Activated naive CD8-positive, alpha-beta T cell (primary cell): Measurements from ENCODE around the gene HAUS8.

Experiments
- H3K27ac Mint-ChIP-seq: one replicate; pipeline ENCODE4 v1.8.0; 2021; ENCODE audit warnings: mixed read lengths
- H3K27me3 Mint-ChIP-seq: one replicate; pipeline ENCODE4 v1.8.0; 2021; ENCODE audit warnings: mixed read lengths
- H3K36me3 Mint-ChIP-seq: one replicate; pipeline ENCODE4 v1.8.0; 2021; ENCODE audit warnings: mixed read lengths
- H3K4me1 Mint-ChIP-seq: one replicate; pipeline ENCODE4 v1.8.0; 2021; ENCODE audit warnings: low read depth, mixed read lengths
- H3K4me3 Mint-ChIP-seq: one replicate; pipeline ENCODE4 v1.8.0; 2021; ENCODE audit warnings: mild to moderate bottlenecking, mixed read lengths
- H3K9me3 Mint-ChIP-seq: one replicate; pipeline ENCODE4 v1.8.0; 2021; ENCODE audit warnings: low read depth, mixed read lengths

Gene HAUS8

DNA sequence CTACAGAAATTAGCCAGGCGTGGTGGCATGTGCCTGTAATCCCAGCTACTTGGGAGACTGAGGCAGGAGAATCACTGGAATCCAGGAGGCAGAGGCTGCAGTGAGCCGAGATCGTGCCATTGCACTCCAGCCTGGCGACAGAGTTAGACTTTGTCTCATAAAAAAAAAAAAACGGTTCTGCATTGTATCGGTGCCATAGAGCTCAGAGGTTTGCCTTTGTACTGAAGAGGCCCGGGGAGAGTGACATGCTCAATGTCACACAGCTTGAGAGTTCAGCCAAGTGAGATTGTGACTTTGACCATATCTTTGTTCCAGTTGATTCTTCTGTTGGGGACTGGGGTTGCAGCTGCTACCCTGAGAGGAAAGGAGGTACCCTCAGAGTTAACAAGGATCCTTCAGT is 4.3 kb downstream of the HAUS8 start:
- Mint-ChIP-seq H3K27ac (no peak overlapping the region), H3K9me3 (no peaks in the 10 kb centered on the region), H3K4me1 (peaks cover 33% of the 10 kb centered on the region), H3K4me3 (no peak overlapping the region), H3K27me3 (no peaks in the 10 kb centered on the region), H3K36me3 (peaks cover 4% of the 10 kb centered on the region)

DNA sequence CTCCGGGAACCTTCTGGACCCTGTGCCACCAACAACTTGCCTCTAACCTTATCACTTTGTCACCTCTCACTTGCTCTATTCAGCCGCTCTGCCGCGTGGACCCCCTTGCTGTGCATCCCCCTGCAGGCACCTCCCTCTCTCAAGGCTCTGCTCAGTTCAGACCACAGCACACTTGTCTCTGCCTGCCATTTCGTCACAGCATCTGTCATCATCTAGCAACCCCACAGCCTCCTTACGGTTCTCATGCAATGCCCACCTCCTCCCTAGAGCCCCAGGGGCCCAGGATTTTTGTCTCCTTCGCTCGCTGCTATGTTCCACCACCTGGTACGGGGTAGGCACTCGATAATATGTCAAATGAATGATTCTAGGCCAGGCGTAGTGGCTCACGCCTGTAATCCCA is 4.8 kb downstream of the HAUS8 start:
- Mint-ChIP-seq H3K4me1 (peaks cover 33% of the 10 kb centered on the region), H3K4me3 (no peak overlapping the region), H3K27me3 (no peaks in the 10 kb centered on the region), H3K36me3 (peaks cover 4% of the 10 kb centered on the region), H3K9me3 (no peaks in the 10 kb centered on the region), H3K27ac (no peak overlapping the region)

DNA sequence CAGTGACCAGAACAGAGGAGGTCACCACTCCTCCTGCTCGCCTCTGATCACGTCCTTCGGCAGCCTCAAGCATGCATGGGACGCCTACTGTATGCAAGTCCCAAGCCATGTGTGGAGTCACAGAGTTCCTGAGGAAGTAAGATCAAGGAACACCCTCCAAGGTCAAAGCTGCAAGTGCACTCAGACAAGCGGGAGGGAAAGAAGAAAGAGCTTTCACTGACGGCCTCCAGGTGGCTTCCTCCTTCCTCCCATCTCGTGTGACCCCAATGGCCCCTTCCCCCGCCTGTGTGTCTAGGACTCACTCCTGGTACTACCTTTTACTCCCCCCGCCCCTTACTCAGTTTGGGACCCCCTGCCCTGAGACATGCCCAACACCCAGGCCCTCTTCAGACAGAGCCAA is 6.1 kb downstream of the HAUS8 start:
- Mint-ChIP-seq H3K4me1 (peaks cover 38% of the 10 kb centered on the region), H3K36me3 (peaks cover 6% of the 10 kb centered on the region), H3K27me3 (no peaks in the 10 kb centered on the region), H3K9me3 (no peaks in the 10 kb centered on the region), H3K27ac (no peak overlapping the region), H3K4me3 (no peak overlapping the region)

DNA sequence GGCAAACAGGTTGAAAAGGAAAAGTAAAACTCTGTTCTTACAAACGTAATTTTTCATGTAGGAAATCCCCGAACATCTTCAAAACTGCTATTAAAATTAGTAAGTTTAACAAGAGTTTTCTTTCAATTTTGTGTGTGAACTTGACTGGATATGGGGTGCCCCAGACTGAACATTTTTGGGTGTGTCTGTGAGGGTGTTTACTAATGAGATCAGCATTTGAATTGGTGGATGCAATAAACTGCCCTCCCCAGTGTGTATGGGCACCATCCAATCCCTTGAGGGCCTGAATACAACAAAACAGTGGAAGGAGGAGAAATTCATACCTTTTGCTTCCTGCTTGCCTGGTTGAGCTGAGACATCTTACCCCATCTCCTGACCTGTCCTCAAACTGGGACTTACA is 11.8 kb downstream of the HAUS8 start:
- no peaks in the 10 kb centered on the region for H3K9me3 Mint-ChIP-seq
- H3K4me3 Mint-ChIP-seq = no peak overlapping the region
- no peak overlapping the region for H3K27ac Mint-ChIP-seq
- H3K36me3 Mint-ChIP-seq = peaks cover 21% of the 10 kb centered on the region
- H3K27me3 Mint-ChIP-seq = no peaks in the 10 kb centered on the region
- peaks cover 31% of the 10 kb centered on the region for H3K4me1 Mint-ChIP-seq

GRCh38 chr19:17061691-17062090 is 13.6 kb downstream of the HAUS8 start:
- H3K27me3 Mint-ChIP-seq = no peaks in the 10 kb centered on the region
- H3K4me1 Mint-ChIP-seq = peaks cover 23% of the 10 kb centered on the region
- H3K9me3 Mint-ChIP-seq = no peaks in the 10 kb centered on the region
- H3K4me3 Mint-ChIP-seq = no peak overlapping the region
- H3K27ac Mint-ChIP-seq = no peak overlapping the region
- H3K36me3 Mint-ChIP-seq = peaks cover 24% of the 10 kb centered on the region

DNA sequence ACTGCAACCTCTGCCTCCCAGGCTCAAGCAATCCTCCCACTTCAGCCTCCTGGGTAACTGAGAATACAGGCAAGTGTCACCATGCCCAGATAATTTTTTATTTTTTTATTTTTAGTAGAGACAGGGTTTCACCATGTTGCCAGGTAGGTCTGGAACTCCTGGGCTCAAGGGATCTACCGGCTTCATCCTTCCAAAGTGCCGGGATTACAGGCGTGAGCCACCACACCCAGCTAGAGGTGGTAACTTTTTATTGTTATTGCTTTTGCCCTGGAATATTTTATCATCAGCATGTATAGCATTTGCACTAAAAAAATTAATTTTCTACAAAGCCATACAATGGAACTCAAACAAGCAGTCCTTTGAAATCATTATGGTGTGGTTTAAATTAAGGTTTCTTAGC is 14.0 kb downstream of the HAUS8 start:
- Mint-ChIP-seq H3K4me3 (no peak overlapping the region), H3K36me3 (peaks cover 26% of the 10 kb centered on the region), H3K4me1 (peaks cover 22% of the 10 kb centered on the region), H3K27me3 (no peaks in the 10 kb centered on the region), H3K9me3 (no peaks in the 10 kb centered on the region), H3K27ac (no peak overlapping the region)

GRCh38 chr19:17060802-17061201 is 14.4 kb downstream of the HAUS8 start:
- Mint-ChIP-seq H3K27me3 (no peaks in the 10 kb centered on the region), H3K4me1 (peaks cover 22% of the 10 kb centered on the region), H3K36me3 (peaks cover 27% of the 10 kb centered on the region)

GRCh38 chr19:17058236-17058635 is 17.0 kb downstream of the HAUS8 start:
- Mint-ChIP-seq H3K9me3 (no peaks in the 10 kb centered on the region), H3K4me3 (no peak overlapping the region), H3K27ac (no peak overlapping the region), H3K27me3 (no peaks in the 10 kb centered on the region), H3K4me1 (peaks cover 2% of the 10 kb centered on the region), H3K36me3 (peaks cover 25% of the 10 kb centered on the region)

More at GRCh38 chr19:17060802-17061201, 14.4 kb downstream of the HAUS8 start:
- no peaks in the 10 kb centered on the region for H3K9me3 Mint-ChIP-seq
- no peak overlapping the region for H3K4me3 Mint-ChIP-seq
- H3K27ac Mint-ChIP-seq = no peak overlapping the region

- Mint-ChIP-seq H3K27me3 (no peaks in the 10 kb centered on the region), H3K9me3 (no peaks in the 10 kb centered on the region), H3K4me3 (no peak overlapping the region), H3K36me3 (peaks cover 19% of the 10 kb centered on the region), H3K27ac (no peak overlapping the region), H3K4me1 (no peaks in the 10 kb centered on the region)
Observed at GRCh38 chr19:17055636-17056035, 19.6 kb downstream of the HAUS8 start.

DNA sequence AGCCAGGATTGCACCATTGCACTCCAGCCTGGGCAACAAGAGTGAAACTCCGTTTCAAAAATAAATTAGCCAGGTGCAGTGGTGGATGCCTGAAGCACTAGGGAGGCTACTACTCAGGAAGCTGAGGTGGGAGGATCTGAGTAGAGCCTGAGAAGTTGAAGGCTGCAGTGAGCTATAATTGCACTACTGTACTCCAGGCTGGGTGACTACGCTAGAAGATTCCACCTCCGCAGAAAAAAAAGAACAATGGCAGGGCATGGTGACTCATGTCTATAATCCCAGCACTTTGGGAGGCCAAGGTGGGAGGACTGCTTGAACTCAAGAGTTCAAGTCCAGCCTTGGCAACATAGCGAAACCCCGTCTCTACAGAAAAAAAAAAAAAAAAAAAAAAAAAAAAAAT is 20.5 kb downstream of the HAUS8 start:
- H3K4me3 Mint-ChIP-seq = no peak overlapping the region
- H3K27ac Mint-ChIP-seq = no peak overlapping the region
- no peaks in the 10 kb centered on the region for H3K4me1 Mint-ChIP-seq
- H3K36me3 Mint-ChIP-seq = peaks cover 19% of the 10 kb centered on the region
- no peaks in the 10 kb centered on the region for H3K9me3 Mint-ChIP-seq
- H3K27me3 Mint-ChIP-seq = no peaks in the 10 kb centered on the region

DNA sequence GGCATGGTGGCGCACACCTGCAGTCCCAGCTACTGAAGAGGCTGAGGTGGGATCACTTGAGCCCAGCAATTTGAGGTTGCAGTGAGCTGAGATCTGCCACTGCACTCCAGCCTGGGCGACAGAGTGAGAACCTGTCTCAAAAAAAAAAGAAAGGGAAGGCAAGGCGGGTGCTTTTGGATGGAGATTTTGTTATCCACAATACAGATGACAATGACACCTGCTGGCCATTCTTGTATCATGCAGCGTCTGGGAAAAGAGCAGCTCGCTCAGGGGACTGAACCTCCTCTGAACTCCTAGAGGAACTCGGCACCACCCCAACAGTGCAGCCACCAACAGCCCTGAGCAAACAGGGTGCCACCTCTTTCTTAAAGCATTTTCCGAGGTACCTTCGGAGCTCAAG is 22.8 kb downstream of the HAUS8 start:
- H3K27ac Mint-ChIP-seq = no peak overlapping the region
- peaks cover 4% of the 10 kb centered on the region for H3K36me3 Mint-ChIP-seq
- no peaks in the 10 kb centered on the region for H3K4me1 Mint-ChIP-seq
- no peak overlapping the region for H3K4me3 Mint-ChIP-seq
- H3K9me3 Mint-ChIP-seq = no peaks in the 10 kb centered on the region
- H3K27me3 Mint-ChIP-seq = no peaks in the 10 kb centered on the region

DNA sequence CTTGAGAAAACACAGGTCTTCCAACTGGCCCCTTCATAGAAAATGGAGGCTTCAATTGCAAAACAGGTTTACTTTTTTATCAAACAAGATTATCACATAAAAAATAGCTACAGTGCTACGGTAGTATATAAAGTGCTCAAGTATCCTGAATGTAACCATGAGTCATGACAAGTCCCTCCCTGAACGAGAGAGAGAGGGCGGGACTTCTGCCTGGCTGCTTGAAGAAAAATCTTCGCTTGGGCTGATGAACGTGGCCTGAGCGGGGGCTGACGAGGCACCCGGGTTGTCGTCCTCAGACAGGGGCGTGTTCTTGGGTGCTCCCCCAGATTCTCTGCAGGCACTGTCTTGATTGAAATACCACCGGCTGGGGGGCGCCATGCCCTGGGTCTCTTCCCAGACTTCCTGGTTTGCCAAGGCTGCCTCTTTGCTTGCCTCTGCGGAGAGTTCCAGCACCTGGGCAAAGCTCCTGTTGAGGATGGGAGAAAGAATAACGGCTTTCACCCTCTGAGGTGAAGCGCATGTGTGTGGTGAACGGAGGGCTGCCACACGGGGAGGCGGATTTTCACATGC is 25.5 kb downstream of the HAUS8 start:
- H3K4me1 Mint-ChIP-seq = no peaks in the 10 kb centered on the region

DNA sequence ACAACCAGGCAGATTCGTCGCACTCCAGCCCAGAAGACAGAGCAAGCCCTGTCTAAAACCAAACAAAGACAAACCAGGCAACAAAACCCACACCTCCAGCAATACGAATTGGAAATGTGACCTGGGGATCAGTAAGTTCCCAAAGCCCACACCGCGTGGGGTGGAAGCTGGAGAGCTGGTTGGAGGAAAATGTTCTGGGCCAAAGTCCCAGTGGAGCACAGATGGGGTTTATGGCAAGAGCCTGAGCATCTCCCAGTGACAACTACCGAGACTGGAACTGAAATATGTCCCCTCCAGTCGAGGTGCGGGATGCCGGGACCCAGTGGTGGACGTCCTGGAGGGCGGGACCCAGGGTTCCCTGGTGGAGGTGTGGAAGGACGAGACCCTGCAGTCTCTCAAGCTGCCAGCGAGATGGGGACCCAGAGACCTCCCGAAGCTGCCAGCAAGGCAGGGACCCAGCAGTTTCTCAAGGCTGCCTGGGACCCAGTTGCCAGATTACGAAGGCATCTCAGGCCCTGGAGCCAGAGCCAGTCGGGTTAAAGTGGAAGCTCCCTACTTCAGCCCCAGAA is 26.3 kb downstream of the HAUS8 start:
- H3K27ac Mint-ChIP-seq = no peak overlapping the region
- no peaks in the 10 kb centered on the region for H3K36me3 Mint-ChIP-seq
- no peaks in the 10 kb centered on the region for H3K4me1 Mint-ChIP-seq
- H3K4me3 Mint-ChIP-seq = no peak overlapping the region
- no peaks in the 10 kb centered on the region for H3K9me3 Mint-ChIP-seq
- no peaks in the 10 kb centered on the region for H3K27me3 Mint-ChIP-seq

More for the DNA sequence above, 25.5 kb downstream of the HAUS8 start:
- Mint-ChIP-seq H3K27me3 (no peaks in the 10 kb centered on the region), H3K9me3 (no peaks in the 10 kb centered on the region), H3K4me3 (no peak overlapping the region), H3K27ac (no peak overlapping the region), H3K36me3 (no peaks in the 10 kb centered on the region)

DNA sequence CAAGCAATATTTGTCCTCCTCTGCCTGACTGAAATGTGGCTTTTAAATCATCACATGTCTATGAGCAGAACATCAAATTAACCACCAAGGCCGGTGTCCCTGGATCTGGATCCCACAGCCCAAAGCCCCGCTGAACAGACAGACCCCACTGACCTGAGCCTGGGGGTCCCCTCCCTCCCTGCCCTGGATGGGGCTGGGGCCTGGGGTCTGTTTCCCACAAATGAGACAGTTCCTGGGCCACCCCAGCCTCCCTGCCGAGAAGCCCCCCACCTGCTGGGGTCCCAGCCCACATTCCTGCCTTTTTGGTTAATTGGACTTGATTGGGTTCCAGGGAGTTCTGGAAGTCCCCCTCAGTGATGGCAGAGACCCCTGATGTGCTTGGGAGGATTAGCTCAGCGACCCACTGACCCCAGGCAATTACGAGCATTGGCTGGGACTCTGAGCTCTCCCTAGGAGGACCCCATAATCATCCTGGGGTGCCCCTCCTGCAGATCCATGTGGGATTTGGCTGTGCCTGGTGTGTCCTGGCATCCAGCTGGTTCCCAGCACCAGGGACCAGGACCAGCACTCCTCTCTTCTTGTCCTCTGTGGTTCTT is 29.2 kb downstream of the HAUS8 start:
- H3K4me3 Mint-ChIP-seq = no peak overlapping the region
- H3K4me1 Mint-ChIP-seq = no peaks in the 10 kb centered on the region
- no peaks in the 10 kb centered on the region for H3K36me3 Mint-ChIP-seq
- no peak overlapping the region for H3K27ac Mint-ChIP-seq
- H3K27me3 Mint-ChIP-seq = no peaks in the 10 kb centered on the region
- H3K9me3 Mint-ChIP-seq = no peaks in the 10 kb centered on the region

- no peaks in the 10 kb centered on the region for H3K9me3 Mint-ChIP-seq
Observed at GRCh38 chr19:17043744-17044143, 31.5 kb downstream of the HAUS8 start.

DNA sequence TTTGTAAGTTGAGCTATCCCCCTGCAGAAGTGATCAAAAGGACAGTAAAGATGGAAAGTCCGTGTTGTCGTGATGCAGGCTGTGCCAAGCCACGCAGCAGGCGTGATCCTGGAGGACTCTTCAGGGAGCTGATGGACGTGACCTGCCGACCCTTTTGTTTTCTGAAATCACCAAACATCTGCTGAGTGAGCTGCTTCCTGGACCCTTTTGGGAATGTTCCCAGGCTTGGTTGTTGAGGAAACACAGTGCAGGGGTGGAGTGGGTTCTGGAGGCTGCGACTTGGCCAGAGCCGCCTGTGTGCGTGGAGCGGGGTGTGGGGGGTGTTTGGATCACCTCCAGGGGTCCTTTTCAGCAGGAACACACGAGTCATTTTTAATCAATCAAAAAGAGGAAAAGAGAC is 33.3 kb downstream of the HAUS8 start:
- no peaks in the 10 kb centered on the region for H3K27me3 Mint-ChIP-seq
- H3K27ac Mint-ChIP-seq = no peak overlapping the region
- H3K4me1 Mint-ChIP-seq = no peaks in the 10 kb centered on the region
- no peaks in the 10 kb centered on the region for H3K9me3 Mint-ChIP-seq
- H3K36me3 Mint-ChIP-seq = no peaks in the 10 kb centered on the region
- H3K4me3 Mint-ChIP-seq = no peak overlapping the region

More at GRCh38 chr19:17043744-17044143, 31.5 kb downstream of the HAUS8 start:
- H3K27me3 Mint-ChIP-seq = no peaks in the 10 kb centered on the region
- no peaks in the 10 kb centered on the region for H3K4me1 Mint-ChIP-seq
- H3K27ac Mint-ChIP-seq = no peak overlapping the region
- no peak overlapping the region for H3K4me3 Mint-ChIP-seq
- no peaks in the 10 kb centered on the region for H3K36me3 Mint-ChIP-seq
